Subcutaneous adipose tissue (tissue), 4 donors: Measurements from ENCODE around the gene NINJ2. TPM values are rescaled to one million over a fixed set of nuclear protein-coding genes. Genes with fewer than 3 reads are reported as not detected.

ENCODE experiments used
- total RNA-seq, 4 donors: library from RNA; depleted of rRNA; stranded (reverse); fragments of >200 nt; gene quantifications; one replicate each; pipeline ENCODE4 v1.1.0, GENCODE V29; 2016
- TF ChIP-seq, protein P1 (sequence below): fragments of 450-650 bp; IDR thresholded peaks from one replicate; pipeline ENCODE4 v1.5.1; 2016; ENCODE audit warnings: low read depth, mild to moderate bottlenecking, control low read depth, antibody characterized with exemption, moderate library complexity

Gene NINJ2
- total RNA-seq, 4 donors from 2014 or later, result 9.4 to 54.3 (median 19.0) TPM

DNA sequence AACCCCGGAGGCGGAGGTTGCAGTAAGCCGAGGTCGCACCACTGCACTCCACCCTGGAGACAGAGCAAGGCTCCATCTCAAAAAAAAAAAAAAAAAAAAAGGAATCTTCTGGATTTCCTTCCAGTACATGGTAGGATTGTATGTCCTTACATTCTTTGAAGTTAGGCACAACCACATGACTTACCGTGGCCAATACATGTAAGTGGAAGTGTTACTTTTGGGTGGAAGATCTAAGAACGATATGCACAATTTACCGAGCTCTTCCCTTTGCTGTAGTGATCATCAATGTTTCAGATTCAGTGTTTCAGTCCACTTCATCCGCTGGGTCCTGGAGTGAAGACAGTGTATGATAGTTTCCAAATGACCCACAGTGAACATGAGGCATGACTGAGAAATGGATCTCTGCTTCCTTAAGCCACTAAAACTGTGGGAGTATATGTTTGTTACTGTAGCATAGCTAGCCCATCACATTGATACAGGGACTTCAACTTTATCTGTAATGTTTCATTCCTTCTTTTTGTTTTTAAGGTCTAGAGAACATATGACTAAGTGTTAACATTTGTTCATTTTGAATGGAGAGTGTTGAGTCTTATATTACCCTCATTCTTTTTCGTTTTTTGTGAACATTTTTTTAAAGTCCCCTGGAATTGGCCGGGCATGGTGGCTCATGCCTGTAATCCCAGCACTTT is 18.5 kb upstream of the NINJ2 start:
- TF ChIP-seq, protein P1, sequence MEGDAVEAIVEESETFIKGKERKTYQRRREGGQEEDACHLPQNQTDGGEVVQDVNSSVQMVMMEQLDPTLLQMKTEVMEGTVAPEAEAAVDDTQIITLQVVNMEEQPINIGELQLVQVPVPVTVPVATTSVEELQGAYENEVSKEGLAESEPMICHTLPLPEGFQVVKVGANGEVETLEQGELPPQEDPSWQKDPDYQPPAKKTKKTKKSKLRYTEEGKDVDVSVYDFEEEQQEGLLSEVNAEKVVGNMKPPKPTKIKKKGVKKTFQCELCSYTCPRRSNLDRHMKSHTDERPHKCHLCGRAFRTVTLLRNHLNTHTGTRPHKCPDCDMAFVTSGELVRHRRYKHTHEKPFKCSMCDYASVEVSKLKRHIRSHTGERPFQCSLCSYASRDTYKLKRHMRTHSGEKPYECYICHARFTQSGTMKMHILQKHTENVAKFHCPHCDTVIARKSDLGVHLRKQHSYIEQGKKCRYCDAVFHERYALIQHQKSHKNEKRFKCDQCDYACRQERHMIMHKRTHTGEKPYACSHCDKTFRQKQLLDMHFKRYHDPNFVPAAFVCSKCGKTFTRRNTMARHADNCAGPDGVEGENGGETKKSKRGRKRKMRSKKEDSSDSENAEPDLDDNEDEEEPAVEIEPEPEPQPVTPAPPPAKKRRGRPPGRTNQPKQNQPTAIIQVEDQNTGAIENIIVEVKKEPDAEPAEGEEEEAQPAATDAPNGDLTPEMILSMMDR, result no peak

DNA sequence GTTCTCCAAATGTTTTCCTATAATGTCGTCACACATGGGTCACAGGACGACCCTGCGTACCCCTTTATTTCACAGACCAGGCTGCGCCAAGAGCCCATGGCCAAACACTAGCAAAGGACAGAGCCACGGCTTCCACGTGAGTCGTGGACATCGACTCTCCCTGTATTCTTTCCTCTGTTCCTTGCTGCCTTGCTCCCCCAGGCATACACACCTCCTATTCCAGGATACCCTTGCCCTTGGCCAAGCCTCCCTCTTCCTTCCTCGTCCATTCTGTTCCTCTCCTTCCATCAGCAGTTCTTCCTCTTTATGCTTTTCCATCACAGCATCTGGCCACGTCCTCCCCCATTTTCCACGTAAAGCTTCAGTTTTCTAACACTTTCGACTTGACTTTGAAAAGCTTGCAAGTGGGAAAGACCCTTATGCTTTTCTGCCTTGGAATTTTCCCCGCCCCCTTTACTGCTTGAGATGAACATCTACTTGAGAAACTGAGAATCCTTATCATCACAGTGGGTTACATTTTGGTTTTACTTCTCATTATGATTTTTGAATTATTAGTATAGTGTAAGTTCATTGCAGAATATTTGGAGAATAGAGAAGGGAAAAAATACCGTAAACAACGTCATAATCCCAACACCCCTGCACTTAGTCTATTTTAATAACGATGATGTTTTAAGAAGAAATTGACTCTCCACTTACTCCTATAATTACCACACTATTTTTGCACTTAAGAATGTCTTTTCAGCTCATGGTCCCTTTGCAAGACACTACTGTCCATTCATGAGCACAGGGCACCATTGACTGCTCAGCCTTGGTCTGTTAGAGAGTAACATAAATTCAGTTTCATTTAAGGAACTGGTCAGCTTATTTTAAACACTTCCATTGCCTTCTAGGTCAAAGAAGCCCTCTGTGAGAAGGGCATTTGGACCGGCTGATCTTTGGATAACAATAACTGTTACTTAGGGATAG is 15.8 kb upstream of the NINJ2 start:
- TF ChIP-seq, protein P1, result no peak

DNA sequence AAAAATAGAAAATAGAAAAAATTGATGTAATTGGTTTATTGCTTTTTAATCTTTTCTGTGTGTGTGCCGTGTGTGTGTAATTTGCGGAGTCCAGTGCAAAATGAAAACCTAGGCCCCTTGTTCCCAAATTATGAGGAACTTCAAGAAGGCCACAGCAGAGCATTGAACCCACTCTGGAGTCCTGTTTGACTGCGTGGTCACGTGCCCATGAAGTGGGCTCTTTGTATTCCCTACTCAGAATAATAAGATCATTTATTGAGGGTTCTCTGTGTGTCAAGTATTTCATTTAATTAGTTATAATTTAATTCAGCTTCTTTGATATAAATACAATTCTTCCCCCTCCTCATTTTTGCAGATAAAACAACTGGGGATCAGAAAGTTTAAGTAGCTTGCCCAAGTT is 12.3 kb upstream of the NINJ2 start:
- TF ChIP-seq, protein P1, result no peak

DNA sequence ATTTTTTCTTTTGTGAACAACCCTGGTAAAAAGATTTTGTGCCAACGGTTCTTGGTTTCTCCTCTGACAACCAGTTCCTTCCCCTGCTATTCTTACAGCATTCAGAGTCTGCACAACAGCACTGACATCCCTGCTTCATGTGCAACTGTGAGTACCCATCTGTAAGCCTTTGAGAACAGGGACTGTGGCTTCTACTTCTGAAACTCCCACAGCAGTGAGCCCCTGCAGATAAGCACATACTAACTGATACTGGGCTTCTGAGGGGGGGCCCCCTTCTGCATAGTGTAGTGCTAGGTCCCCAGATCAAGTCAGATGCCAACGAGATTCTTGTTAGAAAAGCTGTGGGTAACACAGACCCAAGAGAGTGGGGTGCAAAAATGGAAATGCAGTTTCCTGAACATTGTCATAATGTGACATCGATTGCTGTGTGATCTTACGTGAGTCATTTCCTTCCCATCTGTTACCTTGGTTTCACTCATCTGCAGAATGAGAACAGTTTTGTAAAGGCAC is 11.1 kb upstream of the NINJ2 start:
- TF ChIP-seq, protein P1, result no peak

GRCh38 chr12:673849-674248 is 10.6 kb upstream of the NINJ2 start:
- TF ChIP-seq, protein P1, result no peak

- TF ChIP-seq, protein P1, result no peak
Measured at GRCh38 chr12:669576-669945, 6.3 kb upstream of the NINJ2 start.

GRCh38 chr12:668090-668481 is 4.8 kb upstream of the NINJ2 start:
- TF ChIP-seq, protein P1, result no peak
